GM10266 (cell line): ENCODE measurements around the gene SLC28A2.
A peak's percentile ranks its signal among the peaks of the same experiment; 100 is the strongest.

ENCODE experiments used
- DNase-seq: peaks from one replicate; pipeline ENCODE4 v3.0.0; 2012; ENCODE audit errors: extremely low spot score
- CTCF ChIP-seq: IDR thresholded peaks from 2 replicates; pipeline ENCODE4 v1.5.1; 2012; ENCODE audit warnings: mild to moderate bottlenecking, low read depth; ENCODE audit not compliant: control insufficient read depth, insufficient read depth; ENCODE audit errors: missing control alignments

Gene SLC28A2

GRCh38 chr15:45224621-45225217 is 27.3 kb upstream of the SLC28A2 start:
- no peak for TF ChIP-seq CTCF
- no peak for DNase-seq

- no peak for DNase-seq
- peak; percentile 9 for TF ChIP-seq CTCF
Observed at GRCh38 chr15:45225506-45226273, 26.3 kb upstream of the SLC28A2 start.

GRCh38 chr15:45228931-45229330 is 23.1 kb upstream of the SLC28A2 start:
- no peak for DNase-seq
- TF ChIP-seq CTCF = no peak

DNA sequence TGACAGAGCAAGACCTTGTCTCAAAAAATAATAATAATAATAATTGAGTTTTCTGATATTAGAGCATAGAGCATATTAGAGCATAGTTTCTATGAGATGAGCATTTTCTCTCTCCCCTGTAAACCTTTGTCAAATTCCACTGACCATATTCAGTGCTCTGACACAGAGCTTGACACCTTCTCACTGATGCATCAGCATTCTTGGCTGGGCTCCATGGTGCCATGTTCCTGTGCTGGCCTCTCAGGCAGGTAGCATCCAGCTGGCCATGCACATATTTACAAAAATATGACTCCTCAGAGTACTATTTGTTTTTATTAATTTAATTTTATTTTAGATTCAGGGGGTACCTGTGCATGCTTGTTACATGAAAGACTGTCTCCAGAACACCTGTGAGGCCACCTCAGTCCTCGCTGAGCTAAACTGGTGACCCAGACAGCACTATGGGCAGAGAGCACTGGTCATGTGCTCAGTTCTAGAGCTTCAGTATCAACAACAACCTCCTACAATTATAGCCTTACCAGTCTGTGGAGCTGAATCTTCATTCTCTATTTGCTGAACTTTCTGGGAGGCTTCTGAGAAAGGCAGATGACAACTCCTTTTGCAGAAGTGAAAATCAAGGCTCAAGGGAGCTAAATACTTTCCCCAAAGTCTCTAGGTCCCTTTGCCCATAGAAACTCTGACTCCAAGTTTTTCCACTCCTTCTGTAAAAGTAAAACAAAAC is 21.6 kb upstream of the SLC28A2 start:
- DNase-seq = no peak
- TF ChIP-seq CTCF = no peak

DNA sequence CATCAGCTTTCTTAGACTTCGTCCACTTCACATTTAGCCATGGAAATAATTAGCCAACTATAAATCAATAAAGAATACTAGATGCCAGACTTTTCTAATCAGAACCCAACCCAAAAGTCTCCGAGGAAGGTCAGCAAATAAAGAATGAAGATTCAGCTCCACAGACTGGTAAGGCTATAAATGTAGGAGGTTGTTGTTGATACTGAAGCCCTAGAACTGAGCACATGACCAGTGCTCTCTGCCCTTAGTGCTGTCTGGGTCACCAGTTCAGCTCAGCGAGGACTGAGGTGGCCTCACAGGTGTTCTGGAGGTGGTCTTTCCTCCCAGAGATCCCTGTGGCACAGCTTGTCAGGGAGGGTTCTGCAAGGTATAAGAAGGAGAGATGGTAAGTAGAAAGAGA is 20.9 kb upstream of the SLC28A2 start:
- no peak for TF ChIP-seq CTCF
- DNase-seq = no peak

- DNase-seq = no peak
- TF ChIP-seq CTCF = no peak
Observed at GRCh38 chr15:45231864-45232562, 20.0 kb upstream of the SLC28A2 start.
